A549 (cell line): Measurements from ENCODE around the gene SH3BP5. TPM values are rescaled to one million over a fixed set of nuclear protein-coding genes. Genes with fewer than 3 reads are reported as not detected.
"Not testable (repeated sequence)": the region's sequence is repeated elsewhere in the genome, so short reads cannot be mapped to it uniquely, and the experiment has no call there.

Source experiments
- ATAC-seq, 2 experiments: fragments of 200-7000 bp in 1 of 2; fragments of >200 bp in 1 of 2; cut with Nextera tagmentation in 1 of 2; cut with Tn5 transposase in 1 of 2; 3 replicates each; pipeline versions ENCODE4 v1.8.0 to v1.9.1; 2018 to 2020; ENCODE audit warnings: mild to moderate bottlenecking in 1 of 2, moderate library complexity in 1 of 2
- CTCF ChIA-PET: fragments of 300-600 bp; sonication (Branson Sonifier 250); formaldehyde crosslinking; extraction: SDS; loops from one replicate; lab custom pipeline; 2021; ENCODE audit warnings: antibody characterized with exemption, inconsistent platforms; lab: Yijun Ruan, JAX
- POLR2A ChIA-PET: fragments of 350-600 bp; formaldehyde crosslinking; extraction: SDS; loops from one replicate; lab custom pipeline; 2021; ENCODE audit warnings: antibody characterized with exemption, inconsistent platforms; lab: Yijun Ruan, JAX
- DNase-seq, 2 experiments: peaks; one replicate each; pipeline versions ENCODE4 v3.0.0 to v3.0.0-alpha.2; 2011 to 2016; ENCODE audit warnings: low read depth in 1 of 2, low spot score in 1 of 2
- FAIRE-seq: peaks from 2 replicates; lab custom pipeline; 2011; peaks lifted over from hg19 to GRCh38; lab: Jason Lieb, UNC
- H3K27ac ChIP-seq, 2 experiments: fragments of >200 bp; sonication (Bioruptor Twin); formaldehyde crosslinking; 3 replicates each; pipeline ENCODE4 v1.5.1; 2016 to 2017
- H3K4me1 ChIP-seq: fragments of >200 bp; sonication (Bioruptor Twin); formaldehyde crosslinking; 3 replicates; pipeline ENCODE4 v1.6.1; 2016
- H3K4me2 ChIP-seq: fragments of >200 bp; sonication (Bioruptor Twin); formaldehyde crosslinking; 3 replicates; pipeline ENCODE4 v1.6.1; 2016
- H3K4me3 ChIP-seq: fragments of >200 bp; sonication (Bioruptor Twin); formaldehyde crosslinking; 3 replicates; pipeline ENCODE4 v1.5.1; 2016
- H3K9me3 ChIP-seq: fragments of >200 bp; sonication (Bioruptor Twin); formaldehyde crosslinking; 3 replicates; pipeline ENCODE4 v1.6.1; 2016
- BHLHE40 ChIP-seq: IDR thresholded peaks from 2 replicates; pipeline ENCODE4 v1.6.1; 2012; ENCODE audit warnings: low read depth, low read length, inconsistent platforms
- CHD4 ChIP-seq: fragments of 200-600 bp; sonication (generic); IDR thresholded peaks from 2 replicates; pipeline ENCODE4 v1.6.1; 2016; ENCODE audit warnings: antibody characterized with exemption, mild to moderate bottlenecking, borderline replicate concordance
- EHMT2 ChIP-seq: fragments of 200-600 bp; sonication (generic); IDR thresholded peaks from 2 replicates; pipeline ENCODE4 v1.6.1; 2016; ENCODE audit warnings: antibody characterized with exemption, low read depth, mild to moderate bottlenecking, moderate library complexity
- FOSB ChIP-seq: fragments of 250-450 bp; sonication (Bioruptor Pico); IDR thresholded peaks from 2 replicates; pipeline ENCODE4 v1.5.0; 2020; ENCODE audit warnings: mild to moderate bottlenecking, moderate library complexity
- FOSL2 ChIP-seq, 2 experiments: fragments of 450-650 bp in 1 of 2; fragments of >200 bp in 1 of 2; sonication (Bioruptor Twin) in 1 of 2; formaldehyde crosslinking; IDR thresholded peaks; 2 replicates each; pipeline versions ENCODE4 v1.5.0 to v1.6.1; 2016 to 2020; ENCODE audit warnings: mild to moderate bottlenecking in 1 of 2, moderate library complexity in 1 of 2
- HEYL ChIP-seq: fragments of 250-450 bp; sonication (Bioruptor Pico); IDR thresholded peaks from 2 replicates; pipeline ENCODE4 v1.8.0; 2021; ENCODE audit warnings: mild to moderate bottlenecking, moderate library complexity
- MAFK ChIP-seq: fragments of 450-650 bp; IDR thresholded peaks from 2 replicates; pipeline ENCODE4 v1.6.1; 2014; ENCODE audit not compliant: partially characterized antibody
- MAZ ChIP-seq: fragments of 150-350 bp; IDR thresholded peaks from 2 replicates; pipeline ENCODE4 v1.6.1; 2014; ENCODE audit warnings: antibody characterized with exemption, low read depth, low read length, borderline replicate concordance
- NFE2L2 ChIP-seq: fragments of 150-350 bp; conservative IDR thresholded peaks from 2 replicates; pipeline ENCODE4 v1.6.1; 2014; ENCODE audit warnings: low read length
- NPAS2 ChIP-seq: fragments of 250-450 bp; sonication (Bioruptor Pico); IDR thresholded peaks from 2 replicates; pipeline ENCODE4 v1.8.0; 2022; ENCODE audit warnings: mild to moderate bottlenecking, moderate library complexity, borderline replicate concordance
- PHF8 ChIP-seq: fragments of 200-600 bp; sonication (generic); IDR thresholded peaks from 2 replicates; pipeline ENCODE4 v1.6.1; 2016; ENCODE audit warnings: low read depth, mild to moderate bottlenecking, antibody characterized with exemption, moderate library complexity, borderline replicate concordance
- POLR2A ChIP-seq: IDR thresholded peaks from 2 replicates; pipeline ENCODE4 v1.6.1; 2012; ENCODE audit warnings: mild to moderate bottlenecking, low read length
- RAD21 ChIP-seq, 2 experiments: fragments of >200 bp in 1 of 2; sonication (Bioruptor Twin) in 1 of 2; formaldehyde crosslinking in 1 of 2; IDR thresholded peaks in 1 of 2; conservative IDR thresholded peaks in 1 of 2; 2 replicates in 1 of 2; 3 replicates in 1 of 2; pipeline ENCODE4 v1.6.1; 2012 to 2018; ENCODE audit warnings: inconsistent platforms in 1 of 2
- RCOR1 ChIP-seq: fragments of 150-350 bp; IDR thresholded peaks from 2 replicates; pipeline ENCODE4 v1.6.1; 2014; ENCODE audit warnings: antibody characterized with exemption, low read length, low read depth
- SMC3 ChIP-seq: fragments of >200 bp; sonication (Bioruptor Twin); formaldehyde crosslinking; IDR thresholded peaks from 3 replicates; pipeline ENCODE4 v1.6.1; 2018; ENCODE audit warnings: inconsistent platforms
- WGBS: methylation state at CpG from one replicate; pipeline ENCODE4 v1.1.6; 2017; ENCODE audit errors: missing lambda C conversion rate; 5-methylcytosine and 5-hydroxymethylcytosine counted together
- polyA plus RNA-seq, 4 experiments: library from polyadenylated mRNA; depleted of rRNA in 3 of 4; stranded (reverse); fragments of >200 nt; fragmentation: RNase III in 1 of 4; extraction: RNeasy Plus Mini Kit Qiagen cat#74134 plus additional on column Dnase treatment in 1 of 4; gene quantifications; 2 replicates in 3 of 4; 3 replicates in 1 of 4; pipeline ENCODE4 v1.2.3, GENCODE V29; 2011 to 2017
- TF ChIP-seq, protein P1 (sequence below): fragments of 250-450 bp; sonication (Bioruptor Pico); IDR thresholded peaks from 2 replicates; pipeline ENCODE4 v1.5.0; 2021; ENCODE audit warnings: mild to moderate bottlenecking, moderate library complexity, borderline replicate concordance
- TF ChIP-seq, protein P2 (sequence below): fragments of >200 bp; sonication (Bioruptor Twin); formaldehyde crosslinking; IDR thresholded peaks from 3 replicates; pipeline ENCODE4 v1.5.1; 2016

Gene SH3BP5
- polyA plus RNA-seq, 2 of the 4 experiments (the other 2 are of a cell fraction) = 10.9 to 16.0 TPM

DNA sequence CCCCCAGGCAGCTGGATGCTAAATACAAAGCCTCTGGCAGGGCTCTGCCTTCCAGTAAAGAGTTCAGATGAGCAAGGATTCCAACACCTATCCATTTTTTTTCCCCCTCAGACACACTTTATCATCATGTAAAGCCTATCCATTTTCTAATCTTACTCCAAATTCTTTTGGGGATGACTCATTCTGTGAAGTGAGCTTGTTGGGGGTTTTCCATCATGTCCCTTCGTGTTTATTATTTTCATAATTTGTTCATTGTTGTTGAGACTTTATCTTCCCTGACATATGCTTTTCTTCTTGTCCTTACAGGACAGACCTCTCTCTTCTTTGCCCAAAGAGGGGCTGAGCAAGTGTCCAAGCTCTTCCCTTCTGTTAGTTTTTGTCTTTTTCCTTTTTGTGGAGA lies 34.7 kb upstream of the SH3BP5 start:
- CTCF ChIA-PET = interaction anchor here (0.8 to 2.5 kb wide), 6 partner anchors 11 to 101 kb away, joined by 3 to 12 read pairs (median 5); partner anchors contain the start of gene SH3BP5
- Histone ChIP-seq H3K27ac (no peak overlapping the region), H3K4me3 (no peak overlapping the region), H3K4me1 (peaks cover 8% of the 10 kb centered on the region), H3K4me2 (peak overlapping the region; percentile 4; the same call in 1 of the 3 replicates), H3K9me3 (no peaks in the 10 kb centered on the region)
- POLR2A ChIA-PET = no interaction called here
- TF ChIP-seq RAD21 (conservative IDR thresholded peaks at IDR 0.05 in 1 of 2, IDR thresholded peaks at IDR 0.05 in 1 of 2) = no peak
- no peak for TF ChIP-seq FOSL2 (IDR thresholded peaks at IDR 0.05)
- peak; percentile 61 for TF ChIP-seq FOSL2 (CRISPR knock-in tag; IDR thresholded peaks at IDR 0.05)
- ATAC-seq (no peak), FAIRE-seq (no peak), DNase-seq (no peak)
- WGBS = 0% methylated on average over 1 of the region's 1 CpG

DNA sequence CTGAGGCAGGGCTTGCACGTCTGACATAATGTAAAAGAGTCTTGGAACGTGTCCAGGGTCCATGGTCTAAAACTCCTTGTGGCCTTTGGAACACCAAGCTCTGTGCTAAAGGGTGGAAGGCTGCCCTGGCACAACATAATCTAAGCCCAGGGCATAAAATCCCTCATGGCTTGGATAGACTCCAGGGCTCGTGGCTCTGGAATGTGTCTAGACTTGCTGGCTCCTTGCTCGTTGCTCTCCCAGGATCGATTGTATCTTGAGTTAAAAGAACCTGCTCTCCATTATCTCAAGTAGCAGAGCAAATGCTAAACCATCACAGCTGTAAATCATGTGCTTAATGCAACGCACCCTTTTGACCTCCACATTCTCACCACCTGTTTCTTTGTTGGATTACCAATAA lies 31.7 kb upstream of the SH3BP5 start:
- POLR2A ChIA-PET, FAIRE-seq: not testable (repeated sequence)

DNA sequence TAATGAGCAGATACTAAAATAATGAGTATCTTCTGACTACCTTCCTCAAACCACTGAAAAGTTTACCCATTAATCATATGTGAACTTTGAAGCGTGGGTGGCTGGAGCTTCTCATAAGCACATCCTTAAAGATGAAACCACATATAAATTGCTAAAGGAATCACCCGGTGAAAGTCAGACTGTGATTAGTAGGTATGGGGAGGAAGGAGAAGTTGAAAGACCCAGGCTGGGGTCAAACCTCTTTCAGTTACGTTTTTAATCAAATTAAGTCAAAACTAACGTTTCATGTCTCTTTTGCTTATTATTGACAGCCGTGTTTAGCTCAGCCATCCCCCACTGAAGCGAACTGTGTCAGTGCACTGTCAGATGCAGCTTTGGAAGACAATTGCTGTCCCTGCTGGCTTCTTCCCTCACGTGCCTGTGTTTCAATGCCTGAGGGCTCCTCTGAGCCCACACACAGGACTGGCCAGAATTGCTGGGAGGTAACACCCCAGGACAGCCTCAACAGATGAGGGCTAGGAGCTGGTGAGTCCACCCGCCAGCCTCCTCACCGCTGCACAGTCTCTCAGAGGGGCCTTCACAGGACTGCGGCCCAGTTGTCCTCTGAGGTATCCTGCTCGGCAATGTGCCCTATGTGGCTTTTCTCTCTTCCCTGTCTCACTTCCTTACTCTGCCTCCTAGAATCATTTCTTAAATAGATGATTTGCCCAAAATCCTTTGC lies 29.3 kb upstream of the SH3BP5 start:
- Histone ChIP-seq H3K4me1 (peaks cover 6% of the 10 kb centered on the region; the same call in 2 of the 3 replicates), H3K4me2 (no peak overlapping the region), H3K27ac (no peak overlapping the region), H3K9me3 (no peaks in the 10 kb centered on the region), H3K4me3 (no peak overlapping the region)
- no peak for TF ChIP-seq RCOR1
- no peak for TF ChIP-seq EHMT2
- TF ChIP-seq BHLHE40 = no peak
- no peak for TF ChIP-seq CHD4
- TF ChIP-seq POLR2A = no peak
- no peak for TF ChIP-seq MAZ
- no peak for TF ChIP-seq MAFK
- TF ChIP-seq FOSB (CRISPR knock-in tag) = no peak
- no peak for TF ChIP-seq NFE2L2
- TF ChIP-seq HEYL = no peak
- WGBS = 69% methylated on average over 11 of the region's 11 CpGs
- DNase-seq (no peak), ATAC-seq (peak; percentile 34 to 42; a peak in 4 of 6 replicates), FAIRE-seq (no peak)
- CTCF ChIA-PET = interaction anchor here (0.5 to 1.5 kb wide), 4 partner anchors 26 to 906 kb away, joined by 3 to 4 read pairs (median 4); no protein-coding TSS in a partner anchor
- POLR2A ChIA-PET = no interaction called here

More for the DNA sequence above, 31.7 kb upstream of the SH3BP5 start:
- not testable (repeated sequence) for H3K4me3 ChIP-seq, DNase-seq, H3K9me3 ChIP-seq, H3K4me2 ChIP-seq, ATAC-seq, H3K27ac ChIP-seq
- WGBS = 43% methylated on average over 6 of the region's 6 CpGs
- H3K4me1 ChIP-seq = peaks cover 12% of the 10 kb centered on the region
- CTCF ChIA-PET = interaction anchor here (0.9 to 1.8 kb wide), 4 partner anchors 9 to 96 kb away, joined by 3 to 6 read pairs (median 3); no protein-coding TSS in a partner anchor

DNA sequence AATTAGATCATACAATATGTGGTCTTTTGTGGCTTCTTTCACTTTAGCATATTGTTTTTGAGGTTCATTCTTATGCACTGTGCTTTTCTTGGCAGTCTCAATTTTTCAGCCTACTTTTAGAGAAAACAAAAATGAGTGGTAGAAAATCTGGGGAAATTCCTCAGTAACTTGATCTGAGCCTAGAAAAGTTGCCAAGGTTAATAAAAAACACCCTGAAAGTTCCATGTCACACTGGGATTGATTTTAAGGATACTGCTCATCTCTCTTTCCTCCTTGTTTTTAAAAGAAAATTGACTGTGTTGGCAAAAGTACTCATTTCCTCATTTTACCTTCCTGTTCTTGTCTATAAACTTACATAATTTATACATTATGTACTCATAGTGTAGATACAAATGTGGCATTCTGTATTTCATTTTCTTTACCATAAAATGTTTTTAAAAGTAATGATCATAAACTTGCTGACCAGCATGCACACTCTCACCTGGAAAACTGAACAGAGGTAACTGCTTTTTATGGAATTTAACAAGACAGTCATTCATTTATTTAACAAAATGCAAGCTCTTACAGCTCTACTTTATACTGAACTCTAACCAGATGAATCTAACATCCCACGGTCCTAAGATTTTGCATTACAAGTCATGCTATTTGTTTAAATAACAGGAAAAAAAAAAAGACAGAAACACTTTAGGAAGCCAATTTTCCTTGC lies 28.6 kb upstream of the SH3BP5 start:
- ChIA-PET CTCF (interaction anchor here (0.6 kb wide), 1 partner anchor 27 kb away, joined by 3 read pairs; no protein-coding TSS in a partner anchor), POLR2A (no interaction called here)

More for the DNA sequence above, 28.6 kb upstream of the SH3BP5 start:
- no peak overlapping the region for H3K4me2 ChIP-seq
- no peak overlapping the region for H3K4me3 ChIP-seq
- FAIRE-seq (no peak), ATAC-seq (no peak), DNase-seq (no peak)
- H3K9me3 ChIP-seq = no peaks in the 10 kb centered on the region
- peaks cover 4% of the 10 kb centered on the region; the same call in 1 of the 3 replicates for H3K4me1 ChIP-seq
- H3K27ac ChIP-seq = no peak overlapping the region
- no peak for TF ChIP-seq MAZ
- TF ChIP-seq PHF8 = no peak
- TF ChIP-seq SMC3 = no peak
- TF ChIP-seq, protein P1, sequence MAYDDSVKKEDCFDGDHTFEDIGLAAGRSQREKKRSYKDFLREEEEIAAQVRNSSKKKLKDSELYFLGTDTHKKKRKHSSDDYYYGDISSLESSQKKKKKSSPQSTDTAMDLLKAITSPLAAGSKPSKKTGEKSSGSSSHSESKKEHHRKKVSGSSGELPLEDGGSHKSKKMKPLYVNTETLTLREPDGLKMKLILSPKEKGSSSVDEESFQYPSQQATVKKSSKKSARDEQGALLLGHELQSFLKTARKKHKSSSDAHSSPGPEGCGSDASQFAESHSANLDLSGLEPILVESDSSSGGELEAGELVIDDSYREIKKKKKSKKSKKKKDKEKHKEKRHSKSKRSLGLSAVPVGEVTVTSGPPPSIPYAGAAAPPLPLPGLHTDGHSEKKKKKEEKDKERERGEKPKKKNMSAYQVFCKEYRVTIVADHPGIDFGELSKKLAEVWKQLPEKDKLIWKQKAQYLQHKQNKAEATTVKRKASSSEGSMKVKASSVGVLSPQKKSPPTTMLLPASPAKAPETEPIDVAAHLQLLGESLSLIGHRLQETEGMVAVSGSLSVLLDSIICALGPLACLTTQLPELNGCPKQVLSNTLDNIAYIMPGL (CRISPR knock-in tag) = no peak
- TF ChIP-seq, protein P2, sequence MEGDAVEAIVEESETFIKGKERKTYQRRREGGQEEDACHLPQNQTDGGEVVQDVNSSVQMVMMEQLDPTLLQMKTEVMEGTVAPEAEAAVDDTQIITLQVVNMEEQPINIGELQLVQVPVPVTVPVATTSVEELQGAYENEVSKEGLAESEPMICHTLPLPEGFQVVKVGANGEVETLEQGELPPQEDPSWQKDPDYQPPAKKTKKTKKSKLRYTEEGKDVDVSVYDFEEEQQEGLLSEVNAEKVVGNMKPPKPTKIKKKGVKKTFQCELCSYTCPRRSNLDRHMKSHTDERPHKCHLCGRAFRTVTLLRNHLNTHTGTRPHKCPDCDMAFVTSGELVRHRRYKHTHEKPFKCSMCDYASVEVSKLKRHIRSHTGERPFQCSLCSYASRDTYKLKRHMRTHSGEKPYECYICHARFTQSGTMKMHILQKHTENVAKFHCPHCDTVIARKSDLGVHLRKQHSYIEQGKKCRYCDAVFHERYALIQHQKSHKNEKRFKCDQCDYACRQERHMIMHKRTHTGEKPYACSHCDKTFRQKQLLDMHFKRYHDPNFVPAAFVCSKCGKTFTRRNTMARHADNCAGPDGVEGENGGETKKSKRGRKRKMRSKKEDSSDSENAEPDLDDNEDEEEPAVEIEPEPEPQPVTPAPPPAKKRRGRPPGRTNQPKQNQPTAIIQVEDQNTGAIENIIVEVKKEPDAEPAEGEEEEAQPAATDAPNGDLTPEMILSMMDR = no peak
- no peak for TF ChIP-seq NPAS2
- 65% methylated on average over 1 of the region's 1 CpG for WGBS
